ENCODE results near the gene UAP1.

- TF ChIP-seq CTCF (IDR thresholded peaks at IDR 0.05) (no peak), POLR2A (IDR thresholded peaks at IDR 0.05) (no peak)
Observed at GRCh38 chr1:162626094-162626493, 64.6 kb downstream of the UAP1 start.

Data from right lobe of liver (tissue), 4 donors.